IPS-18c (cell line): ENCODE data around the gene TESK2.
"Not testable (repeated sequence)": the region's sequence is repeated elsewhere in the genome, so short reads cannot be mapped to it uniquely, and the experiment has no call there.

Experiments
- H3K4me3 ChIP-seq: 2 replicates; pipeline ENCODE4 v1.7.0; 2013; ENCODE audit warnings: low read depth, mild to moderate bottlenecking, low read length, moderate library complexity; ENCODE audit not compliant: insufficient read depth
- H3K9me3 ChIP-seq: one replicate; pipeline ENCODE4 v1.6.1; 2013; ENCODE audit warnings: mild to moderate bottlenecking, low read length, moderate library complexity; ENCODE audit not compliant: control insufficient read depth, insufficient read depth

TESK2 gene, protein sequence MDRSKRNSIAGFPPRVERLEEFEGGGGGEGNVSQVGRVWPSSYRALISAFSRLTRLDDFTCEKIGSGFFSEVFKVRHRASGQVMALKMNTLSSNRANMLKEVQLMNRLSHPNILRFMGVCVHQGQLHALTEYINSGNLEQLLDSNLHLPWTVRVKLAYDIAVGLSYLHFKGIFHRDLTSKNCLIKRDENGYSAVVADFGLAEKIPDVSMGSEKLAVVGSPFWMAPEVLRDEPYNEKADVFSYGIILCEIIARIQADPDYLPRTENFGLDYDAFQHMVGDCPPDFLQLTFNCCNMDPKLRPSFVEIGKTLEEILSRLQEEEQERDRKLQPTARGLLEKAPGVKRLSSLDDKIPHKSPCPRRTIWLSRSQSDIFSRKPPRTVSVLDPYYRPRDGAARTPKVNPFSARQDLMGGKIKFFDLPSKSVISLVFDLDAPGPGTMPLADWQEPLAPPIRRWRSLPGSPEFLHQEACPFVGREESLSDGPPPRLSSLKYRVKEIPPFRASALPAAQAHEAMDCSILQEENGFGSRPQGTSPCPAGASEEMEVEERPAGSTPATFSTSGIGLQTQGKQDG

DNA sequence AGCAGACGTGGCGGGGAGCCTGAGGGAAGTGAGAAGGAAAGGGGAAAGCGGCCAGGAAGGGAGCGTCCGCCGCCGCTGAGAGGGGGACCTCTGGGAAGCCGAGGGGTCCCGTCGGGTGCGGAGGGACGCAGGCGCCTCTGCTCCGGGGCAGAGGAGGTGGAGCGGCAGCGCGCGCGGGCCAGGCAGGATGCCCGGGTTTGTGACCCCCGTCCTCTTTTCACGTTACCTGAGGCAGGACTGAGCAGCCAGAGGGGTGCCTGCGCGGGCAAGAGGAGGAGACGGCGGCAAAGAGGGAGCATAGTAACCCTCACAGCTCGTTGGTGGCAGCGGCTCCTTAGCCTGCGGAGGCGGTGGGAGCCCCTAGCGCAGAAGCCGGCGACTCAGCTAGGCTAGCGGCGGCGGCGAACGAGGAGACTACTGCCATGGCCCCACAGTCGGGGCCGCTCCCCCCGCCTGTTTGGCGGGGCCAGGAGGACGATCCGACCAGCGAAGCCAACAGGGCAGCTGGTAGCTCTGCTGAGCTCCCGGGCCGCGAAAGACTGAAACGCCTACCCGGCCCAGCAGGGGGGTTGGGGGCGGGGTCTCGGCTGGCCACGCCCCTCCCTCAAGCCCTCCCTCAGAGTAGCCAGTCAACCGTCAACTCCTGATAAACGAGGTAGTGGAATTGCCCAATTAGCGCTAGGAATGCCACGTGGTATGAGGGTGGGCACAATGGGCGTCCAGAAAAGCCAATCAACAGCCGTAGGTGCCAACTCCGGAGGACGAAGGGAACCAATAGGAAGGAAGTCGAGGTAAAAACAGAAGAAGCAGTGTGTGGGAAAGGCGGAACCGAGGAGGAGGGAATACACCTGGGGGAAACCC lies at the start of gene TESK2:
TESK2 (minus strand) TSS at position 538 of the 861 bp plus-strand sequence. CDS start 33,378 bp downstream, outside the sequence.
- H3K9me3 ChIP-seq, result no peaks in the 10 kb centered on the region
- H3K4me3 ChIP-seq, result peak within 1 kb of the TSS; percentile 97

GRCh38 chr1:45536886-45537285 lies 45.9 kb upstream of the TESK2 start:
- H3K4me3 ChIP-seq, result no peak overlapping the region
- H3K9me3 ChIP-seq, result no peaks in the 10 kb centered on the region

GRCh38 chr1:45535988-45536766 lies 45.2 kb upstream of the TESK2 start:
- H3K9me3 ChIP-seq, result no peaks in the 10 kb centered on the region
- no peak overlapping the region for H3K4me3 ChIP-seq

GRCh38 chr1:45531873-45532272 lies 40.9 kb upstream of the TESK2 start:
- Histone ChIP-seq H3K4me3 (no peak overlapping the region), H3K9me3 (no peaks in the 10 kb centered on the region)

GRCh38 chr1:45530632-45531135 lies 39.7 kb upstream of the TESK2 start:
- Histone ChIP-seq H3K4me3 (no peak overlapping the region), H3K9me3 (no peaks in the 10 kb centered on the region)

GRCh38 chr1:45526135-45526644 lies 35.2 kb upstream of the TESK2 start:
- H3K9me3 ChIP-seq, result no peaks in the 10 kb centered on the region

DNA sequence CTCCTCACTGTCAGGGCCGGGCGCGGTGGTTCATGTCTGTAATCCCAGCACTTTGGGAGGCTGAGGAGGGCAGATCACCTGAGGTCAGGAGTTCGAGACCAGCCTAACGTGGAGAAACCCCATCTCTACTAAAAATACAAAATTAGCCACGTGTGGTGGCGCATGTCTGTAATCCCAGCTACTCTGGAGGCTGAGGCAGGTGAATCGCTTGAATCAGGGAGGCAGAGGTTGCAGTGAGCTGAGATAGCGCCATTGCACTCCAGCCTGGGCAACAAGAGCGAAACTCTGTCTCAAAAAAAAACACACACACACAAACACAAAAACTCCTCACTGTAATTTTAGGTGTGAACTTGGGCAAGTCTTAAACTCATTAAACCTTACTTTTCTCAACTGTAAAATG lies 33.0 kb upstream of the TESK2 start:
- H3K4me3 ChIP-seq, H3K9me3 ChIP-seq: not testable (repeated sequence)

More at GRCh38 chr1:45526135-45526644, 35.2 kb upstream of the TESK2 start:
- no peak overlapping the region for H3K4me3 ChIP-seq

GRCh38 chr1:45523516-45523915 lies 32.6 kb upstream of the TESK2 start:
- not testable (repeated sequence) for H3K9me3 ChIP-seq, H3K4me3 ChIP-seq

GRCh38 chr1:45522324-45523104 lies 31.6 kb upstream of the TESK2 start:
- peak overlapping the region; percentile 90; the same call in 1 of the 2 replicates for H3K4me3 ChIP-seq
- no peaks in the 10 kb centered on the region for H3K9me3 ChIP-seq

DNA sequence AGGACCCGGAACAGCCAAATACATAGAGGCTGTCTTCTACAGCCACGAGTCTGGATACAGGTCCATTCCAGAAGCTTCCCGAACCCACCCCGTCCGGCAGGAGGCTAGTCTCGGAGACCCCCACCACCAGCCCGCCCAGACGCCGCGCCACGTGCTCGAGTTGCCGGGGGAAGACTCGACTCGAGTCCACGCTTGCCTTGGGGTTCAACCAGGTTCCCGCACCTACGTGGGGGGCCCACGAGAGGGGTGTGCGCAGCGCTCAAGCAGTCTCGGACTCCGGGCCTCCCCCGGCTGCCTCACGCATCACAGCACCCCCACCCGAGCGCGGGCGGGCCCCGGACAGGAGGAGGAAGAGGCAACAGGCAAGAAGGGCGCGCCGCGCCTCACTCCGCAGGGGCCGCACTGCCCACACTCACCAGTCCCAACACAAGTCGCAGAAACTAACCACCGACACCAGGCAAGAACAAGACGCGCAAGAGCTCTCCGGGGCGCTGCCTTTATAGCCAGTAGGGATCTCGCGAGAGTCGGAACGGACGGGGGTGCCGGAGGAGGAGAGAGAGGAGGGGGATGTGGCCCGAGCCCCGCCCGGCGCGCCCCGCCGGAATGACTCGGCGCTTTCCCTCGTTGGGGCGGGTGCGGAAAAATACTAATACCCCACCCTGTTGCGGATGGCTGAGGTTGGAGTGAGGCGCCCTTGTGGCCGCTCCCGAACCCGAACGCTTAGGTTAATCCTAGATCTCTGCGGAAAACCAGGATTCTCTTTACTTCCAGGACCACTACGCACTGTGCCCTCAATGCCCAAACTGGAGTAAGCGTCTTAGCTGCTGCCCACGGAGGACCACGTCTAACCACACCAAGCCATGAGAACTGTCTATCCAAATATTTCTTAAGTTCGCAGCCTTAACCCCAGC lies 30.7 kb upstream of the TESK2 start, which contains the start of gene PRDX1:
PRDX1 (minus strand) TSS at position 472 of the 911 bp plus-strand sequence. CDS start 2,841 bp downstream, outside the sequence.
- Histone ChIP-seq H3K9me3 (no peaks in the 10 kb centered on the region), H3K4me3 (peak within 1 kb of the TSS; percentile 90)

DNA sequence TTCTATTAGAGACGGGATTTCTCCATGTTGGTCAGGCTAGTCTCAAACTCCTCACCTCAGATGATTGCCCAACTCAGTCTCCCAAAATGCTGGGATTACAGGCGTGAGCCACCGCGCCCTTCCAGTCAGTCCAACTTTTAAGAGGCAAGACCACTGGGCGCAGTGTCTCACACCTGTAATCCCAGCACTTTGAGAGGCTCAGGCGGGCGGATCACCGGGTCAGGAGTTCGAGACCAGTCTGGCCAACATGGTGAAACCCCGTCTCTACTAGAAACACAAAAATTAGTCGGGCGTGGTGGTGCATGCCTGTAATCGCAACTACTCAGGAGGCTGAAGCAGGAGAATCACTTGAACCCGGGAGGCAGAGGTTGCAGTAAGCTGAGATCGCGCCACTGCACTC lies 28.8 kb upstream of the TESK2 start:
- not testable (repeated sequence) for H3K4me3 ChIP-seq, H3K9me3 ChIP-seq

DNA sequence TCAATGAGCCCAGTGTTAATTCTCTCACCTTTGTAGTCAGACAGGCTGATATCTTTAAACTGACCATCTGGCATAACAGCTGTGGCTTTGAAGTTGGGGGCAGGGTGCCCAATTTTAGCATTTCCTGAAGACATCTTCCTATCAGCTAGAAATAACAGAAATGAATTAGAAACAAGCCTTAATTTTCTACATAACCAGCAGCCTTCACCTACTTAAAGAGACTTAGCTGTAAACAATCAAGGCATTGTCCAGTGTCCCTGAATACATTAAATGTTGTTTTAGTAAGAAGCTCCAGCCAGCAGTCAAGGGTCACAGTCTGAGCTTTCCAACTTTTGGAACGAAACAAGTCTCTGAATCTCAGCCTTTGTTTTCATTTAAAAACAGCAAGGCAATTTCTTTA lies 27.9 kb upstream of the TESK2 start:
- Histone ChIP-seq H3K4me3 (no peak overlapping the region), H3K9me3 (no peaks in the 10 kb centered on the region)

DNA sequence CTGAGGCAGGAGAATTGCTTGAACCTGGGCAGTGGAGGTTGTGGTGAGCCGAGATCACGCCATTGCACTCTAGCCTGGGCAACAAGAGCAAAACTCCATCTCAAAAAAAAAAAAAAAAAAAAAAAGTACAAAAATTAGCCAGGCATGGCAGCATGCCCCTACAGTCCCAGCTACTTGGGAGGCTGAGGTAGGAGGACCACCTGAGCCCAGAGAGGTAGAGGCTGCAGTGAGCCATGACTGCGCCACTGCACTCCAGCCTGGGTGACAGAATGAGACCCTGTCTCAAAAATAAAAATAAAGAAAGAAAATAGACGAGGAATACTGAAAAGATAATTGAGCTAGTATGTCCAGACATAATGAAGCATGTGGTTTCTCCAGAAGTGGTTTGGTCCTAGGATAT lies 27.4 kb upstream of the TESK2 start:
- H3K9me3 ChIP-seq, H3K4me3 ChIP-seq: not testable (repeated sequence)

GRCh38 chr1:45516465-45516864 lies 25.5 kb upstream of the TESK2 start:
- no peak overlapping the region for H3K4me3 ChIP-seq
- no peaks in the 10 kb centered on the region for H3K9me3 ChIP-seq

DNA sequence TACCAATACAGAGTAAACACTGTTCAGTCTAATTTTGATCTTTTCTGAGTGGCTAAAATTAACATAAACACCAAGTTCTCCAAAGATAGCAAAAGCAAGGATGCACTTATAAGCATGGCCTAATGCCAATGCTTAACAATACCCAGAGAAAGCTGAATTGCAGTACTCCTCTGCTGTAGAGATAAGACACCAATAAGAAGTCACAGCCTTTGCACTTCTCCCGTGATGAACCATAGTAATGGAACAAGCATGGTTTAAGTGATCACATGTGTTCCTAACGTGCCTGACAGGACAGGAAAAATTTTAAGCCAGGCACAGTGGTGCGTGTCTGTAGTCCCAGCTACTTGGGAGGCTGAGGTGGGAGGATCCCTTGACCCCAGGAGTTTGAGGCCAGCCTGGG lies 25.1 kb upstream of the TESK2 start:
- no peaks in the 10 kb centered on the region for H3K9me3 ChIP-seq
- H3K4me3 ChIP-seq, result no peak overlapping the region
